Right lobe of liver (tissue), 6 donors: Measurements from ENCODE around the gene GMPPB. TPM values are rescaled to one million over a fixed set of nuclear protein-coding genes. Genes with fewer than 3 reads are reported as not detected.
"Not testable (repeated sequence)": the region's sequence is repeated elsewhere in the genome, so short reads cannot be mapped to it uniquely, and the experiment has no call there.

Experiments
- ATAC-seq, 4 donors: fragments of 200-7000 bp; cut with Tn5 transposase; one replicate each; pipeline ENCODE4 v1.9.1; 2020; ENCODE audit warnings: mild to moderate bottlenecking in 4 of 4, moderate library complexity in 4 of 4
- DNase-seq, 3 donors: peaks; one replicate each; pipeline ENCODE4 v3.0.0-alpha.2; 2020
- H3K27ac ChIP-seq, 3 donors: fragments of 200-600 bp; one replicate each; pipeline ENCODE4 v1.8.0; 2022
- H3K27me3 ChIP-seq, 2 donors: fragments of 200-600 bp; one replicate each; pipeline ENCODE4 v1.8.0; 2022
- H3K36me3 ChIP-seq, 4 donors: fragments of 200-600 bp; sonication (generic) in 1 of 4; one replicate each; pipeline versions ENCODE4 v1.5.1 to v1.8.0; 2017 to 2022; ENCODE audit warnings: control low read depth in 1 of 4
- H3K4me1 ChIP-seq, 4 donors: fragments of 200-600 bp; sonication (generic) in 1 of 4; one replicate each; pipeline versions ENCODE4 v1.5.1 to v1.8.0; 2017 to 2022; ENCODE audit warnings: control low read depth in 1 of 4
- H3K4me3 ChIP-seq, 3 donors: fragments of 200-600 bp; one replicate each; pipeline ENCODE4 v1.8.0; 2022
- H3K9me3 ChIP-seq, 4 donors: fragments of 200-600 bp; sonication (generic) in 1 of 4; one replicate each; pipeline versions ENCODE4 v1.5.1 to v1.8.0; 2017 to 2022; ENCODE audit warnings: control low read depth in 1 of 4
- POLR2A ChIP-seq: fragments of 450-650 bp; IDR thresholded peaks from one replicate; pipeline ENCODE4 v1.6.1; 2017; ENCODE audit warnings: antibody characterized with exemption, mild to moderate bottlenecking
- WGBS: methylation state at CpG from one replicate; pipeline ENCODE4 v1.1.6; 2018; ENCODE audit warnings: low coverage, low lambda C conversion rate; ENCODE audit not compliant: insufficient coverage; ENCODE audit errors: missing lambda C conversion rate; 5-methylcytosine and 5-hydroxymethylcytosine counted together
- intact Hi-C, 2 donors: fragments of 100-400 bp; cut with DNase I; formaldehyde crosslinking; loops; one replicate each; pipeline versions ENCODE4 v1.11.2 to v1.14.1; 2022
- total RNA-seq, 6 experiments: library from RNA; depleted of rRNA in 2 of 6; stranded (reverse); fragments of >200 nt in 2 of 6; fragmentation: NEBNext Ultra II Directional in 3 of 6; extraction: Animal tissue kit (Norgen Biotek cat#: 25700) in 3 of 6; gene quantifications; one replicate each; pipeline versions ENCODE4 v1.1.0 to v1.2.4, GENCODE V29; 2016 to 2023
- TF ChIP-seq, protein P1 (sequence below), 4 donors: fragments of 200-600 bp in 3 of 4; fragments of 450-650 bp in 1 of 4; IDR thresholded peaks; one replicate each; pipeline versions ENCODE4 v1.5.1 to v1.8.0; 2016 to 2022; ENCODE audit warnings: antibody characterized with exemption in 4 of 4, mild to moderate bottlenecking in 2 of 4
- donor health status: DM: no; HTN: yes; CAD: no.
- donor health status: DM: no; HTN: no; CAD: no.
- donor health status: DM: no; HTN: no; CAD: no.
- donor health status: DM: no; HTN: yes; CAD: no.
- donor health status: DM: no; HTN: yes; CAD: no.

The GMPPB gene
- total RNA-seq, 6 experiments from 2014 or later = 12.2 to 34.2 (median 25.6) TPM

GRCh38 chr3:49685103-49685502 lies 38.6 kb downstream of the GMPPB start:
- H3K27ac ChIP-seq, H3K9me3 ChIP-seq, H3K27me3 ChIP-seq, DNase-seq, ATAC-seq, intact Hi-C loops, H3K4me3 ChIP-seq: not testable (repeated sequence)
- no CpG with 5 or more reads among the region's 10 CpGs for WGBS
- H3K4me1 ChIP-seq = peaks cover 0 to 11% (median 0%) of the 10 kb centered on the region in 4 donors
- H3K36me3 ChIP-seq = peaks cover 0 to 44% (median 19%) of the 10 kb centered on the region in 4 donors

GRCh38 chr3:49684453-49684852 lies 39.3 kb downstream of the GMPPB start:
- intact Hi-C loops, H3K4me1 ChIP-seq, DNase-seq, H3K27me3 ChIP-seq, ATAC-seq, H3K27ac ChIP-seq, H3K4me3 ChIP-seq, H3K9me3 ChIP-seq: not testable (repeated sequence)
- no CpG with 5 or more reads among the region's 2 CpGs for WGBS
- peaks cover 0 to 50% (median 20%) of the 10 kb centered on the region in 4 donors for H3K36me3 ChIP-seq

DNA sequence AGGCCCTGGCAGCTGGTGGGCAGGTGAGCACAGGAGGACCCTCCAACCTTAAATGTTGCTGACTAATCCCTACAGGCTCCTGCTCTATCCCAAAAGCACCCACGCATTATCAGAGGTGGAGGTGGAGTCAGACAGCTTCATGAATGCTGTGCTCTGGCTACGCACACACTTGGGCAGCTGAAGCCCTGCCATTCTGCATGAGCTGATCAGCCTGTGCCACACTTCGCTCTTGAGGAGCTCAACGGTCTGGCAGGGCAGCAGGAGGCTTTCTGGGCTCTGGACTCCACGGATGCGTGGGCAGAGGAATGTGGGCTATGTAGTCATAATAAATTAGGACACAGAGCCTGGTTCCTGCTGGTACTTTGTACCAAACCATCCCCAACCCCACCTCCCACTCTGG lies 40.6 kb downstream of the GMPPB start:
- Histone ChIP-seq H3K27ac (no peak overlapping the region), H3K4me3 (no peak overlapping the region), H3K36me3 (peaks cover 0 to 63% (median 25%) of the 10 kb centered on the region in 4 donors), H3K9me3 (no peaks in the 10 kb centered on the region), H3K4me1 (peaks cover 0 to 8% (median 0%) of the 10 kb centered on the region in 4 donors), H3K27me3 (no peaks in the 10 kb centered on the region)
- no peak for ATAC-seq
- 80% methylated on average over 1 of the region's 6 CpGs for WGBS
- DNase-seq = no peak
- intact Hi-C loops = no loop called here
- TF ChIP-seq, protein P1, sequence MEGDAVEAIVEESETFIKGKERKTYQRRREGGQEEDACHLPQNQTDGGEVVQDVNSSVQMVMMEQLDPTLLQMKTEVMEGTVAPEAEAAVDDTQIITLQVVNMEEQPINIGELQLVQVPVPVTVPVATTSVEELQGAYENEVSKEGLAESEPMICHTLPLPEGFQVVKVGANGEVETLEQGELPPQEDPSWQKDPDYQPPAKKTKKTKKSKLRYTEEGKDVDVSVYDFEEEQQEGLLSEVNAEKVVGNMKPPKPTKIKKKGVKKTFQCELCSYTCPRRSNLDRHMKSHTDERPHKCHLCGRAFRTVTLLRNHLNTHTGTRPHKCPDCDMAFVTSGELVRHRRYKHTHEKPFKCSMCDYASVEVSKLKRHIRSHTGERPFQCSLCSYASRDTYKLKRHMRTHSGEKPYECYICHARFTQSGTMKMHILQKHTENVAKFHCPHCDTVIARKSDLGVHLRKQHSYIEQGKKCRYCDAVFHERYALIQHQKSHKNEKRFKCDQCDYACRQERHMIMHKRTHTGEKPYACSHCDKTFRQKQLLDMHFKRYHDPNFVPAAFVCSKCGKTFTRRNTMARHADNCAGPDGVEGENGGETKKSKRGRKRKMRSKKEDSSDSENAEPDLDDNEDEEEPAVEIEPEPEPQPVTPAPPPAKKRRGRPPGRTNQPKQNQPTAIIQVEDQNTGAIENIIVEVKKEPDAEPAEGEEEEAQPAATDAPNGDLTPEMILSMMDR (IDR thresholded peaks at IDR 0.05) = no peak
- no peak for TF ChIP-seq POLR2A

- Histone ChIP-seq H3K36me3 (peaks cover 0 to 73% (median 32%) of the 10 kb centered on the region in 4 donors), H3K27ac (no peak overlapping the region), H3K27me3 (no peaks in the 10 kb centered on the region), H3K9me3 (no peaks in the 10 kb centered on the region), H3K4me1 (no peaks in the 10 kb centered on the region), H3K4me3 (no peak overlapping the region)
- intact Hi-C loops = no loop called here
- WGBS = 50% methylated on average over 2 of the region's 4 CpGs
- TF ChIP-seq, protein P1 (IDR thresholded peaks at IDR 0.05) = no peak
- TF ChIP-seq POLR2A = no peak
- no peak for DNase-seq
- peak in 1 of 4 donors; percentile 3 for ATAC-seq
These were observed 42.2 kb downstream of the GMPPB start for GRCh38 chr3:49681543-49681942.

GRCh38 chr3:49681232-49681522 lies 42.6 kb downstream of the GMPPB start:
- H3K4me1 ChIP-seq = no peaks in the 10 kb centered on the region
- DNase-seq (no peak), ATAC-seq (no peak)
- H3K27me3 ChIP-seq = no peaks in the 10 kb centered on the region
- peaks cover 0 to 74% (median 34%) of the 10 kb centered on the region in 4 donors for H3K36me3 ChIP-seq
- H3K4me3 ChIP-seq = no peak overlapping the region
- no CpG with 5 or more reads among the region's 2 CpGs for WGBS
- H3K27ac ChIP-seq = no peak overlapping the region
- no peaks in the 10 kb centered on the region for H3K9me3 ChIP-seq
- TF ChIP-seq, protein P1 (IDR thresholded peaks at IDR 0.05) = no peak
- no peak for TF ChIP-seq POLR2A
- intact Hi-C loops = no loop called here
